AG04450 (cell line): ENCODE results near the gene ZCCHC18. TPM values are rescaled to one million over a fixed set of nuclear protein-coding genes. Genes with fewer than 3 reads are reported as not detected.
A peak's percentile ranks its signal among the peaks of the same experiment; 100 is the strongest.
"Not testable (repeated sequence)": the region's sequence is repeated elsewhere in the genome, so short reads cannot be mapped to it uniquely, and the experiment has no call there.

ENCODE experiments used
- CTCF ChIA-PET: fragments of 300-600, 350-600 bp; formaldehyde crosslinking; extraction: SDS; loops from one replicate; lab custom pipeline; 2022; ENCODE audit warnings: antibody characterized with exemption, inconsistent platforms; lab: Charles Lee
- POLR2A ChIA-PET: fragments of 350-600 bp; formaldehyde crosslinking; extraction: SDS; loops from one replicate; lab custom pipeline; 2021; ENCODE audit warnings: antibody characterized with exemption, inconsistent platforms; lab: Yijun Ruan, JAX
- DNase-seq: peaks from one replicate; pipeline ENCODE4 v3.0.0-alpha.2; 2011; ENCODE audit warnings: low read depth, low spot score
- H3K27ac ChIP-seq: one replicate; pipeline ENCODE4 v1.5.1; 2012; ENCODE audit warnings: low read depth, low read length, control low read depth
- H3K27me3 ChIP-seq: one replicate; pipeline ENCODE4 v1.6.0; 2012; ENCODE audit warnings: low read length; ENCODE audit not compliant: control insufficient read depth, insufficient read depth
- H3K4me3 ChIP-seq: 2 replicates; pipeline ENCODE4 v1.5.1; 2011; ENCODE audit warnings: mild to moderate bottlenecking, low read depth, low read length, control low read depth
- H3K9me3 ChIP-seq: 2 replicates; pipeline ENCODE4 v1.5.1; 2012; ENCODE audit warnings: low read length; ENCODE audit not compliant: control insufficient read depth, insufficient read depth
- CTCF ChIP-seq: IDR thresholded peaks from 2 replicates; pipeline ENCODE4 v1.5.1; 2011; ENCODE audit warnings: low read depth, low read length, control low read depth, inconsistent platforms
- polyA minus RNA-seq: library from RNA; depleted of rRNA, polyadenylated mRNA; stranded (reverse); fragments of >200 nt; gene quantifications from 2 replicates; pipeline ENCODE4 v1.2.3, GENCODE V29; 2011; rRNA and poly(A)+ RNA removed
- polyA plus RNA-seq: library from polyadenylated mRNA; depleted of rRNA; stranded (reverse); fragments of >200 nt; gene quantifications from 2 replicates; pipeline ENCODE4 v1.2.3, GENCODE V29; 2011; rRNA removed

Gene ZCCHC18
- polyA plus RNA-seq = 1.9 and 2.1 TPM in 2 replicates
- 1.00 and 1.1 TPM in 2 replicates for polyA minus RNA-seq

GRCh38 chrX:104112326-104112951 is at the start of gene ZCCHC18:
Gene ZCCHC18 (plus strand): TSS chrX:104112523. CDS start chrX:104114112, 1,589 bp downstream.
- ChIA-PET POLR2A (interaction anchor here (0.7 to 1.2 kb wide), 3 partner anchors 13 to 45 kb away, joined by 3 read pairs; partner anchors contain the start of gene SLC25A53), CTCF (interaction anchor here (0.8 to 2.6 kb wide), 8 partner anchors 12 to 268 kb away, joined by 3 to 16 read pairs (median 7); no protein-coding TSS in a partner anchor)
- DNase-seq = no peak

GRCh38 chrX:104062636-104063035 is 49.7 kb upstream of the ZCCHC18 start:
- POLR2A ChIA-PET, H3K9me3 ChIP-seq, CTCF ChIA-PET: not testable (repeated sequence)

More at GRCh38 chrX:104112326-104112951, at the start of gene ZCCHC18:
- Histone ChIP-seq H3K27me3 (no peaks in the 10 kb centered on the region), H3K4me3 (peak within 1 kb of the TSS; percentile 71), H3K9me3 (no peaks in the 10 kb centered on the region), H3K27ac (peak within 1 kb of the TSS; percentile 84)
- TF ChIP-seq CTCF = no peak

GRCh38 chrX:104075778-104076445 is 36.4 kb upstream of the ZCCHC18 start, which contains the start of gene TMSB15C:
Gene TMSB15C (minus strand): TSS chrX:104076236.
- H3K4me3 ChIP-seq, CTCF ChIA-PET, POLR2A ChIA-PET, H3K27me3 ChIP-seq, H3K27ac ChIP-seq, DNase-seq, H3K9me3 ChIP-seq: not testable (repeated sequence)

More at GRCh38 chrX:104062636-104063035, 49.7 kb upstream of the ZCCHC18 start:
- DNase-seq, H3K4me3 ChIP-seq, H3K27ac ChIP-seq, H3K27me3 ChIP-seq: not testable (repeated sequence)

GRCh38 chrX:104077854-104078253 is 34.5 kb upstream of the ZCCHC18 start:
- H3K27me3 ChIP-seq, H3K4me3 ChIP-seq, DNase-seq, H3K27ac ChIP-seq, POLR2A ChIA-PET, CTCF ChIA-PET, H3K9me3 ChIP-seq: not testable (repeated sequence)

- Histone ChIP-seq H3K27me3 (no peaks in the 10 kb centered on the region), H3K27ac (no peak overlapping the region), H3K4me3 (no peak overlapping the region), H3K9me3 (no peaks in the 10 kb centered on the region)
- DNase-seq = no peak
- ChIA-PET POLR2A (no interaction called here), CTCF (no interaction called here)
- TF ChIP-seq CTCF = no peak
Measured at GRCh38 chrX:104084063-104084462, 28.3 kb upstream of the ZCCHC18 start.

- ChIA-PET CTCF (no interaction called here), POLR2A (no interaction called here)
- DNase-seq = no peak
- Histone ChIP-seq H3K9me3 (no peaks in the 10 kb centered on the region), H3K27ac (no peak overlapping the region), H3K4me3 (no peak overlapping the region), H3K27me3 (no peaks in the 10 kb centered on the region)
- no peak for TF ChIP-seq CTCF
Measured at GRCh38 chrX:104084534-104085277, 27.6 kb upstream of the ZCCHC18 start.
